Lung (tissue), 12 donors: ENCODE results near the gene CHST10. TPM values are rescaled to one million over a fixed set of nuclear protein-coding genes. Genes with fewer than 3 reads are reported as not detected.

Experiments
- ATAC-seq: fragments of 200-7000 bp; cut with Tn5 transposase; one replicate; pipeline ENCODE4 v1.9.1; 2020; ENCODE audit warnings: moderate number of reproducible peaks; ENCODE audit not compliant: insufficient read depth, low FRiP score
- DNase-seq, 3 donors: peaks; one replicate each; pipeline ENCODE4 v3.0.0-alpha.2; 2013 to 2017
- H3K27ac ChIP-seq, 2 donors: one replicate each; pipeline ENCODE4 v1.5.1; 2013; ENCODE audit warnings: mild to moderate bottlenecking in 2 of 2, moderate library complexity in 2 of 2, control low read depth in 1 of 2, inconsistent platforms in 1 of 2, low read depth in 1 of 2, low read length in 1 of 2
- H3K27me3 ChIP-seq, 3 donors: one replicate each; pipeline ENCODE4 v1.5.1; 2013; ENCODE audit warnings: low read length in 2 of 3; ENCODE audit not compliant: control insufficient read depth in 3 of 3, insufficient read depth in 3 of 3
- H3K36me3 ChIP-seq, 4 donors: one replicate each; pipeline ENCODE4 v1.5.1; 2013; ENCODE audit warnings: low read length in 4 of 4, mild to moderate bottlenecking in 1 of 4, moderate library complexity in 1 of 4; ENCODE audit not compliant: control insufficient read depth in 4 of 4, insufficient read depth in 4 of 4
- H3K4me1 ChIP-seq, 5 donors: one replicate each; pipeline ENCODE4 v1.5.1; 2013; ENCODE audit warnings: low read length in 5 of 5, mild to moderate bottlenecking in 2 of 5, moderate library complexity in 1 of 5; ENCODE audit not compliant: control insufficient read depth in 5 of 5, insufficient read depth in 5 of 5
- H3K4me3 ChIP-seq: one replicate; pipeline ENCODE4 v1.5.1; 2013; ENCODE audit warnings: mild to moderate bottlenecking, control low read depth, moderate library complexity
- H3K9ac ChIP-seq, 2 donors: one replicate each; pipeline ENCODE4 v1.5.1; 2013; ENCODE audit warnings: low read length in 2 of 2, control low read depth in 1 of 2; ENCODE audit not compliant: insufficient read depth in 1 of 2
- H3K9me3 ChIP-seq, 4 donors: one replicate each; pipeline ENCODE4 v1.5.1; 2013; ENCODE audit warnings: low read length in 3 of 4, mild to moderate bottlenecking in 1 of 4, moderate library complexity in 1 of 4; ENCODE audit not compliant: control insufficient read depth in 4 of 4, insufficient read depth in 3 of 4
- WGBS, 2 donors: extraction: QIAGEN DNeasy Blood & Tissue Kit; methylation state at CpG; one replicate each; pipeline ENCODE4 v1.1.7; 2013; 5-methylcytosine and 5-hydroxymethylcytosine counted together
- polyA plus RNA-seq, 2 donors: library from polyadenylated mRNA; stranded (reverse); fragments of 200-250 nt; gene quantifications; one replicate each; pipeline ENCODE4 v1.2.1, GENCODE V29; 2013
- total RNA-seq, 2 donors: library from RNA; depleted of rRNA in 1 of 2; stranded (reverse); fragments of >200 nt in 1 of 2; gene quantifications; one replicate each; pipeline ENCODE4 v1.2.1, GENCODE V29; 2014 to 2021
- TF ChIP-seq, protein P1 (sequence below): IDR thresholded peaks from 2 replicates; pipeline ENCODE4 v1.5.1; 2012; ENCODE audit warnings: mild to moderate bottlenecking; ENCODE audit errors: control extremely low read depth, extremely low read depth
- donor health status: control.
- donor health status: control.
- donor health status: Bipolar disorder and iron deficiency.
- donor health status: healthy.
- donor health status: DM: yes; HTN: yes; CAD: no.

Gene CHST10
- total and polyA plus RNA-seq, 4 donors: 5.1 to 22.4 (median 8.0) TPM

GRCh38 chr2:100388703-100389102 lies 28.8 kb downstream of the CHST10 start:
- DNase-seq (no peak), ATAC-seq (no peak)
- Histone ChIP-seq H3K4me3 (no peak overlapping the region), H3K4me1 (peaks cover 0 to 7% (median 0%) of the 10 kb centered on the region in 5 donors), H3K9me3 (no peaks in the 10 kb centered on the region), H3K9ac (no peak overlapping the region), H3K27ac (no peak overlapping the region), H3K36me3 (peaks cover 0 to 15% (median 8%) of the 10 kb centered on the region in 4 donors), H3K27me3 (no peaks in the 10 kb centered on the region)
- 91 to 97% methylated on average over 6 of the region's 6 CpGs for WGBS, 2 donors
- TF ChIP-seq, protein P1, sequence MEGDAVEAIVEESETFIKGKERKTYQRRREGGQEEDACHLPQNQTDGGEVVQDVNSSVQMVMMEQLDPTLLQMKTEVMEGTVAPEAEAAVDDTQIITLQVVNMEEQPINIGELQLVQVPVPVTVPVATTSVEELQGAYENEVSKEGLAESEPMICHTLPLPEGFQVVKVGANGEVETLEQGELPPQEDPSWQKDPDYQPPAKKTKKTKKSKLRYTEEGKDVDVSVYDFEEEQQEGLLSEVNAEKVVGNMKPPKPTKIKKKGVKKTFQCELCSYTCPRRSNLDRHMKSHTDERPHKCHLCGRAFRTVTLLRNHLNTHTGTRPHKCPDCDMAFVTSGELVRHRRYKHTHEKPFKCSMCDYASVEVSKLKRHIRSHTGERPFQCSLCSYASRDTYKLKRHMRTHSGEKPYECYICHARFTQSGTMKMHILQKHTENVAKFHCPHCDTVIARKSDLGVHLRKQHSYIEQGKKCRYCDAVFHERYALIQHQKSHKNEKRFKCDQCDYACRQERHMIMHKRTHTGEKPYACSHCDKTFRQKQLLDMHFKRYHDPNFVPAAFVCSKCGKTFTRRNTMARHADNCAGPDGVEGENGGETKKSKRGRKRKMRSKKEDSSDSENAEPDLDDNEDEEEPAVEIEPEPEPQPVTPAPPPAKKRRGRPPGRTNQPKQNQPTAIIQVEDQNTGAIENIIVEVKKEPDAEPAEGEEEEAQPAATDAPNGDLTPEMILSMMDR: no peak

GRCh38 chr2:100383954-100384353 lies 33.5 kb downstream of the CHST10 start:
- Histone ChIP-seq H3K27me3 (no peaks in the 10 kb centered on the region), H3K9me3 (no peaks in the 10 kb centered on the region), H3K4me3 (no peak overlapping the region), H3K9ac (no peak overlapping the region), H3K4me1 (peaks cover 0 to 7% (median 0%) of the 10 kb centered on the region in 5 donors), H3K36me3 (no peaks in the 10 kb centered on the region), H3K27ac (no peak overlapping the region)
- peak in 2 of 3 donors; percentile 17 to 48 for DNase-seq
- no peak for ATAC-seq
- WGBS, 2 donors: 66 to 82% methylated on average over 5 of the region's 5 CpGs
- TF ChIP-seq, protein P1: no peak

- ATAC-seq: no peak
- H3K36me3 ChIP-seq: no peaks in the 10 kb centered on the region
- WGBS, 2 donors: 72 to 85% methylated on average over 3 of the region's 3 CpGs
- H3K27ac ChIP-seq: no peak overlapping the region
- no peaks in the 10 kb centered on the region for H3K27me3 ChIP-seq
- TF ChIP-seq, protein P1: no peak
- H3K4me3 ChIP-seq: no peak overlapping the region
- H3K9me3 ChIP-seq: no peaks in the 10 kb centered on the region
- H3K4me1 ChIP-seq: peaks cover 0 to 7% (median 0%) of the 10 kb centered on the region in 5 donors
- no peak for DNase-seq
- H3K9ac ChIP-seq: no peak overlapping the region
Measured at GRCh38 chr2:100383306-100383705, 34.2 kb downstream of the CHST10 start.

DNA sequence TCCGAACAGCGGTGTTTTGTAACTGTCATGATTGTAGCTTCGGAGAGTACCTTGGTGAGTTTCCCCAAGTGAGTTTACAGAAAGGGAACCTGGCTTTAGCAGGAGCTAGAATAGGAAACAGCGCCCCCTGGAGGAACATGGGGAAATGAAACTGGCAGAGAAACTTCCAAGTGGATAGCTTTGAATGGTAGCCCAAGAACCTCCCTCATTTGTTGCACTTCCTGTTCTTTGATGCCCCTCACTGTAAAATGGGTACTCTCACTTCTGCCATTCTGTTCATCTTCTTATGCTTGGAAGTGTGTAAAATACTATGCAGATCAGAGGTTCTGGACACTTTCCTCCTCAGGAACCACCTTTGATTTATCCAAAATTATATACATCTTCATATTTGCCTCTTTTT lies 36.2 kb downstream of the CHST10 start:
- H3K4me3 ChIP-seq: no peak overlapping the region
- peak; percentile 75 for ATAC-seq
- no peak overlapping the region for H3K9ac ChIP-seq
- 34 to 36% methylated on average over 4 of the region's 4 CpGs for WGBS, 2 donors
- no peaks in the 10 kb centered on the region for H3K27me3 ChIP-seq
- no peaks in the 10 kb centered on the region for H3K36me3 ChIP-seq
- H3K4me1 ChIP-seq: peaks cover 0 to 7% (median 0%) of the 10 kb centered on the region in 5 donors
- no peaks in the 10 kb centered on the region for H3K9me3 ChIP-seq
- peak; percentile 80 to 83 (median 80) for DNase-seq
- TF ChIP-seq, protein P1: peak; percentile 61
- no peak overlapping the region for H3K27ac ChIP-seq
